DND-41 (cell line): ENCODE data around the gene LRRN4CL.

ENCODE experiments used
- ATAC-seq: fragments of 200-7000 bp; cut with Tn5 transposase; 3 replicates; pipeline ENCODE4 v1.9.1; 2021; ENCODE audit warnings: low read depth; ENCODE audit not compliant: insufficient read depth
- DNase-seq: peaks from one replicate; pipeline ENCODE4 v3.0.0-alpha.2; 2020
- H2AFZ ChIP-seq: 2 replicates; pipeline ENCODE4 v1.6.0; 2012; ENCODE audit warnings: low read depth, low read length
- H3K27ac ChIP-seq: 2 replicates; pipeline ENCODE4 v1.5.1; 2012; ENCODE audit warnings: low read length, inconsistent platforms
- H3K27me3 ChIP-seq: fragments of 200-600 bp; sonication (generic); 2 replicates; pipeline ENCODE4 v1.6.0; 2012; ENCODE audit warnings: low read length, mild to moderate bottlenecking, inconsistent platforms; ENCODE audit not compliant: insufficient read depth, poor library complexity
- H3K36me3 ChIP-seq: 2 replicates; pipeline ENCODE4 v1.5.1; 2012; ENCODE audit warnings: low read length, inconsistent platforms; ENCODE audit not compliant: insufficient read depth
- H3K4me1 ChIP-seq: 2 replicates; pipeline ENCODE4 v1.5.1; 2012; ENCODE audit warnings: mild to moderate bottlenecking, low read length; ENCODE audit not compliant: insufficient read depth
- H3K4me2 ChIP-seq: 2 replicates; pipeline ENCODE4 v1.6.0; 2012; ENCODE audit warnings: mild to moderate bottlenecking, moderate library complexity, low read length, inconsistent platforms; ENCODE audit not compliant: insufficient read depth
- H3K4me3 ChIP-seq, 2 experiments: fragments of 200-600 bp in 1 of 2; shearing (Covaris generic) in 1 of 2; 2 replicates each; pipeline ENCODE4 v1.5.1; 2012 to 2016; ENCODE audit warnings: inconsistent platforms in 2 of 2, low read length in 2 of 2, mild to moderate bottlenecking in 2 of 2, low read depth in 1 of 2, moderate library complexity in 1 of 2
- H3K79me2 ChIP-seq: 2 replicates; pipeline ENCODE4 v1.6.0; 2012; ENCODE audit warnings: low read length, inconsistent platforms; ENCODE audit not compliant: insufficient read depth
- H3K9ac ChIP-seq: 2 replicates; pipeline ENCODE4 v1.6.0; 2012; ENCODE audit warnings: low read depth, mild to moderate bottlenecking, inconsistent platforms, low read length, moderate library complexity
- H3K9me3 ChIP-seq: 2 replicates; pipeline ENCODE4 v1.5.1; 2012; ENCODE audit warnings: low read length, moderate library complexity, mild to moderate bottlenecking, inconsistent platforms; ENCODE audit not compliant: insufficient read depth, severe bottlenecking
- H4K20me1 ChIP-seq: 2 replicates; pipeline ENCODE4 v1.6.0; 2012; ENCODE audit warnings: low read length; ENCODE audit not compliant: insufficient read depth
- EZH2 ChIP-seq: IDR thresholded peaks from 3 replicates; pipeline ENCODE4 v1.6.1; 2012; ENCODE audit warnings: borderline replicate concordance, low read depth, mild to moderate bottlenecking, moderate library complexity, low read length, inconsistent platforms; ENCODE audit not compliant: severe bottlenecking
- TF ChIP-seq, protein P1 (sequence below): IDR thresholded peaks from 2 replicates; pipeline ENCODE4 v1.5.1; 2012; ENCODE audit warnings: borderline replicate concordance, low read length, moderate library complexity, mild to moderate bottlenecking; ENCODE audit not compliant: poor library complexity, severe bottlenecking; ENCODE audit errors: extremely low read depth

The LRRN4CL gene

GRCh38 chr11:62647609-62648005 lies 41.7 kb downstream of the LRRN4CL start:
- no peak for DNase-seq
- peaks cover 81% of the 10 kb centered on the region for H3K79me2 ChIP-seq
- peaks cover 51% of the 10 kb centered on the region for H3K4me1 ChIP-seq
- H3K4me3 ChIP-seq = no peak overlapping the region
- TF ChIP-seq EZH2 = no peak
- TF ChIP-seq, protein P1, sequence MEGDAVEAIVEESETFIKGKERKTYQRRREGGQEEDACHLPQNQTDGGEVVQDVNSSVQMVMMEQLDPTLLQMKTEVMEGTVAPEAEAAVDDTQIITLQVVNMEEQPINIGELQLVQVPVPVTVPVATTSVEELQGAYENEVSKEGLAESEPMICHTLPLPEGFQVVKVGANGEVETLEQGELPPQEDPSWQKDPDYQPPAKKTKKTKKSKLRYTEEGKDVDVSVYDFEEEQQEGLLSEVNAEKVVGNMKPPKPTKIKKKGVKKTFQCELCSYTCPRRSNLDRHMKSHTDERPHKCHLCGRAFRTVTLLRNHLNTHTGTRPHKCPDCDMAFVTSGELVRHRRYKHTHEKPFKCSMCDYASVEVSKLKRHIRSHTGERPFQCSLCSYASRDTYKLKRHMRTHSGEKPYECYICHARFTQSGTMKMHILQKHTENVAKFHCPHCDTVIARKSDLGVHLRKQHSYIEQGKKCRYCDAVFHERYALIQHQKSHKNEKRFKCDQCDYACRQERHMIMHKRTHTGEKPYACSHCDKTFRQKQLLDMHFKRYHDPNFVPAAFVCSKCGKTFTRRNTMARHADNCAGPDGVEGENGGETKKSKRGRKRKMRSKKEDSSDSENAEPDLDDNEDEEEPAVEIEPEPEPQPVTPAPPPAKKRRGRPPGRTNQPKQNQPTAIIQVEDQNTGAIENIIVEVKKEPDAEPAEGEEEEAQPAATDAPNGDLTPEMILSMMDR = no peak
- peak overlapping the region; percentile 70 for H3K4me2 ChIP-seq
- peak overlapping the region; percentile 43 for H3K9ac ChIP-seq
- H4K20me1 ChIP-seq = peaks cover 14% of the 10 kb centered on the region
- H3K36me3 ChIP-seq = peaks cover 48% of the 10 kb centered on the region
- H3K9me3 ChIP-seq = no peaks in the 10 kb centered on the region
- H3K27me3 ChIP-seq = no peaks in the 10 kb centered on the region
- H2AFZ ChIP-seq = no peak overlapping the region
- peak overlapping the region; percentile 66; the same call in 1 of the 2 replicates for H3K27ac ChIP-seq
- ATAC-seq = no peak

DNA sequence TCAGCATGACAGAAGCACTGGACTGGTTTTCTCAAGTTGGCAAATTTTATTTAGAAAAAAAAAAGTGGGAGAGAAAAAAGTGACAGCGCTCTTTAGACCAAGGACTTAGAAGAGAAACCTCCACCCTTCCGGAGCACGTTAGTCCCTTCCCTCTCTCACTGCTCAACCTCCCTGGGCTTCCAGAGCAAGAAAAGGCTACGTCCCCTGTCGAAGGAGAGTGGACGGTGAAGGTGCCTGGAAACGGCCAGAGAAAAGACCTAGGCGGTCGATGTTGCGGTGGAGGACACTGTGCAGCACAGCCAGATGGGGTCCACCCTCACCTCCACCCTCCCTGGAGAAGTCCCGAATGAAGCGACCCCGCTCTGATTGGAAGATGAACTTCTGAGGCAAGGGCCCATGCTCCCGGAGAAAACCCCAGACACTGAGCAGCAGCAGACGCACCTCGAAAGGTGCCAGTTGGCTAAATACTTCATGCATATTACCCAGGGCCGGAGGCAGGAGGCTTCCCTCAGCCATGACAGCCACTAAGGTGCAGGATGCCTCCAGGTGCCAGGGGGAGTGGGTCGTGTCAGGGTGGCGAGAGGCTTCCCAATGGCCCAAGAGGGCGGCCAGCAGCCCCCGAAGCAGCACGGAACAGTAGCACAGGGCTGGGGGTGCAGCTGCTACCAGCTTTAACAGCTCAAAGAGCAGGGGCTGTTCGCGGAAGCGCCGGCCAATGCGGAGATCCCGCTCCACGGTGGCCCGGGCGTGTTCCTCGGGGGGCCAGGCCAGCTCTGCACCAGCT lies 42.3 kb downstream of the LRRN4CL start:
- peak overlapping the region; percentile 66 for H3K27ac ChIP-seq
- H3K4me2 ChIP-seq = peak overlapping the region; percentile 70
- peaks cover 81% of the 10 kb centered on the region for H3K79me2 ChIP-seq
- H3K27me3 ChIP-seq = no peaks in the 10 kb centered on the region
- peaks cover 45% of the 10 kb centered on the region for H3K4me1 ChIP-seq
- peaks cover 16% of the 10 kb centered on the region for H4K20me1 ChIP-seq
- no peak for TF ChIP-seq EZH2
- TF ChIP-seq, protein P1 = no peak
- H3K9ac ChIP-seq = peak overlapping the region; percentile 43
- peak overlapping the region; percentile 48; the same call in 1 of the 2 replicates for H2AFZ ChIP-seq
- H3K36me3 ChIP-seq = peaks cover 49% of the 10 kb centered on the region
- H3K4me3 ChIP-seq = peak overlapping the region in 1 of 2 experiments; percentile 49; a peak in 2 of 4 replicates
- DNase-seq (no peak), ATAC-seq (no peak; the same call in 2 of the 3 replicates)
- H3K9me3 ChIP-seq = no peaks in the 10 kb centered on the region

- peak within 1 kb of the TSS; percentile 72 for H2AFZ ChIP-seq
- H3K36me3 ChIP-seq = peaks cover 49% of the 10 kb centered on the region
These were observed 43.1 kb downstream of the LRRN4CL start, which contains the start of gene GANAB for GRCh38 chr11:62645946-62646824. TSS of gene GANAB (minus strand) at chr11:62646613. CDS start at chr11:62646599, 14 bp downstream.

More at GRCh38 chr11:62645946-62646824, 43.1 kb downstream of the LRRN4CL start, which contains the start of gene GANAB:
- DNase-seq = peak; percentile 99
- H3K4me3 ChIP-seq = peak within 1 kb of the TSS; percentile 37 to 63; a peak in 3 of 4 replicates
- peak; percentile 96 for ATAC-seq
- TF ChIP-seq, protein P1 = no peak
- no peak for TF ChIP-seq EZH2
- H3K79me2 ChIP-seq = peaks cover 81% of the 10 kb centered on the region
- H3K9ac ChIP-seq = peak within 1 kb of the TSS; percentile 92
- peak within 1 kb of the TSS; percentile 87 for H3K27ac ChIP-seq
- no peaks in the 10 kb centered on the region for H3K9me3 ChIP-seq
- peaks cover 36% of the 10 kb centered on the region for H3K4me1 ChIP-seq
- H3K27me3 ChIP-seq = no peaks in the 10 kb centered on the region
- H3K4me2 ChIP-seq = peak within 1 kb of the TSS; percentile 85
- H4K20me1 ChIP-seq = peaks cover 16% of the 10 kb centered on the region
